Endodermal cell (in vitro differentiated cells): ENCODE measurements around the gene INTS11. TPM values are rescaled to one million over a fixed set of nuclear protein-coding genes. Genes with fewer than 3 reads are reported as not detected.

Experiments used
- DNase-seq: peaks from one replicate; pipeline ENCODE4 v3.0.0-alpha.2; 2017
- H3K27ac ChIP-seq: 2 replicates; pipeline ENCODE4 v1.5.1; 2013; ENCODE audit warnings: mild to moderate bottlenecking, low read depth, low read length, moderate library complexity
- H3K27me3 ChIP-seq: 2 replicates; pipeline ENCODE4 v1.6.1; 2013; ENCODE audit warnings: mild to moderate bottlenecking, low read length, moderate library complexity; ENCODE audit not compliant: insufficient read depth, control insufficient read depth, poor library complexity, severe bottlenecking
- H3K36me3 ChIP-seq: 2 replicates; pipeline ENCODE4 v1.7.0; 2013; ENCODE audit warnings: mild to moderate bottlenecking, low read length, moderate library complexity; ENCODE audit not compliant: control insufficient read depth, insufficient read depth
- H3K4me1 ChIP-seq: one replicate; pipeline ENCODE4 v1.7.0; 2013; ENCODE audit warnings: low read length; ENCODE audit not compliant: control insufficient read depth, insufficient read depth
- H3K4me3 ChIP-seq: 2 replicates; pipeline ENCODE4 v1.5.1; 2013; ENCODE audit warnings: mild to moderate bottlenecking, low read length, moderate library complexity
- H3K9ac ChIP-seq: 2 replicates; pipeline ENCODE4 v1.6.1; 2013; ENCODE audit warnings: mild to moderate bottlenecking, low read length, moderate library complexity; ENCODE audit not compliant: poor library complexity, severe bottlenecking; ENCODE audit errors: extremely low read depth
- H3K9me3 ChIP-seq: 2 replicates; pipeline ENCODE4 v1.6.1; 2013; ENCODE audit warnings: mild to moderate bottlenecking, low read length, moderate library complexity; ENCODE audit not compliant: control insufficient read depth
- H3K27ac Mint-ChIP-seq: 2 replicates; pipeline ENCODE4 v1.8.0; 2020; ENCODE audit warnings: mixed read lengths
- H3K27me3 Mint-ChIP-seq: 2 replicates; pipeline ENCODE4 v1.8.0; 2021; ENCODE audit warnings: mild to moderate bottlenecking, mixed read lengths; ENCODE audit not compliant: insufficient read depth
- H3K36me3 Mint-ChIP-seq: 2 replicates; pipeline ENCODE4 v1.8.0; 2020; ENCODE audit warnings: low read depth, mixed read lengths
- H3K4me1 Mint-ChIP-seq: 2 replicates; pipeline ENCODE4 v1.8.0; 2020; ENCODE audit warnings: mixed read lengths
- H3K4me3 Mint-ChIP-seq: 2 replicates; pipeline ENCODE4 v1.8.0; 2020; ENCODE audit warnings: mild to moderate bottlenecking, moderate library complexity, mixed read lengths
- H3K9me3 Mint-ChIP-seq: 2 replicates; pipeline ENCODE4 v1.8.0; 2020; ENCODE audit warnings: mild to moderate bottlenecking, mixed read lengths
- CTCF ChIP-seq: fragments of 200-600 bp; sonication (generic); conservative IDR thresholded peaks from 2 replicates; pipeline ENCODE4 v1.5.0; 2021; ENCODE audit warnings: antibody characterized with exemption, mild to moderate bottlenecking
- WGBS, 2 experiments: methylation state at CpG; one replicate each; pipeline versions ENCODE4 v1.1.5 to v1.1.7; 2013; ENCODE audit warnings: missing lambda C conversion rate in 2 of 2, mixed read lengths in 1 of 2; ENCODE audit not compliant: insufficient coverage in 1 of 2, insufficient read length in 1 of 2; 5-methylcytosine and 5-hydroxymethylcytosine counted together
- total RNA-seq, 2 donors: library from RNA; stranded (reverse); fragmentation: NEBNext Ultra II Directional in 1 of 2; extraction: Animal tissue kit (Norgen Biotek cat#: 25700) in 1 of 2; gene quantifications; 2 replicates in 1 of 2; 3 replicates in 1 of 2; pipeline ENCODE4 v1.2.1, GENCODE V29; 2021

Gene INTS11
- total RNA-seq, 2 donors from 2014 or later: 146 to 153 TPM

DNA sequence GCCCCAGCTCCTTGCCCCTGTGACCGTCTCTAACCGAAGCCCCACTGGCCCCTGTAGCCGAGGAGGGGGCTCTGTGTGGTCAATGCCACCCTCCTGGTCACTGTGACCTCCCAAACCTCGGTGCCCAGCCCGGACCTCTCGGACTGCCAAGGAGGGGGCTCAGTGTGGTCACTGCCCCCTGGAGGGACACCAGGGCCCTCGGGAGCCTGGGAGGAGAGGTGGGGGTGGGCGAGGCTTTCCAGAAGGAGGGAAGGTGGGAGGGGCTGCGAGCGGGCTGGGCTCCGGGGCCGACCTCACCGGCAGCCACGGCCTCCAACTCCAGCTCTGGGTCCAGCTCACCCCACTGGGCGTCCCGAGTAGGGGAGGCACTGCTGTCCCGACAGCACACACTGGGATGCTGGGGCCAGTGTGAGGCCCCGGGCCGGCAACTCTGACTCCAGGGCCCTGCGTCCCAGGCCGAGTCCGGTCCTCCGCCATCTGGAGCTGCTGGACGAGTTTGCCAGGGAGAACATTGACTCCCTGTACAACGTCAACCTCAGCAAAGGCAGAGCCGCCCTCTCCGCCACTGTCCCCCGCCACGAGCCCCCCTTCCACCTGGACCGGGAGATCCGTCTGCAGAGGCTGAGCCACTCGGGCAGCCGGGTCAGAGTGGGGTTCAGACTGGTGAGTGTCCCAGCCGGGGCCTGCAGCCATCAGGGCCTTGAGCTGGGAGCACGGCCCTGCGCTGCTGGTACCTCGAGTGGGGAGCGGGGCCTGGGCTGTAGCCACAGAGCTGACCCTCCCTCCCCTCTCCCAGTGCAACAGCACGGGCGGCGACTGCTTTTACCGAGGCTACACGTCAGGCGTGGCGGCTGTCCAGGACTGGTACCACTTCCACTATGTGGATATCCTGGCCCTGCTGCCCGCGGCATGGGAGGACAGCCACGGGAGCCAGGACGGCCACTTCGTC is 37.9 kb downstream of the INTS11 start:
- Histone ChIP-seq H3K36me3 (no peaks in the 10 kb centered on the region), H3K4me1 (no peaks in the 10 kb centered on the region), H3K27me3 (no peaks in the 10 kb centered on the region), H3K4me3 (no peak overlapping the region), H3K9me3 (no peaks in the 10 kb centered on the region), H3K9ac (no peak overlapping the region), H3K27ac (no peak overlapping the region)
- no peaks in the 10 kb centered on the region for H3K27me3 Mint-ChIP-seq
- H3K36me3 Mint-ChIP-seq: no peaks in the 10 kb centered on the region
- peaks cover 2% of the 10 kb centered on the region for H3K9me3 Mint-ChIP-seq
- DNase-seq: peak; percentile 50
- no peaks in the 10 kb centered on the region for H3K4me1 Mint-ChIP-seq
- no peak overlapping the region for H3K4me3 Mint-ChIP-seq
- H3K27ac Mint-ChIP-seq: no peak overlapping the region
- WGBS, 2 experiments: 90 to 93% methylated on average over 32 to 50 of the region's 50 CpGs
- no peak for TF ChIP-seq CTCF

- no peak for TF ChIP-seq CTCF
- WGBS, 2 experiments: 91% methylated on average over 28 to 37 of the region's 37 CpGs
- DNase-seq: peak; percentile 53
- no peak overlapping the region for H3K9ac ChIP-seq
- no peaks in the 10 kb centered on the region for H3K27me3 Mint-ChIP-seq
- H3K27me3 ChIP-seq: no peaks in the 10 kb centered on the region
- no peak overlapping the region for H3K27ac Mint-ChIP-seq
- H3K27ac ChIP-seq: no peak overlapping the region
- no peaks in the 10 kb centered on the region for H3K4me1 Mint-ChIP-seq
- no peaks in the 10 kb centered on the region for H3K4me1 ChIP-seq
- no peak overlapping the region for H3K4me3 Mint-ChIP-seq
- H3K36me3 Mint-ChIP-seq: no peaks in the 10 kb centered on the region
- no peak overlapping the region for H3K4me3 ChIP-seq
- H3K9me3 Mint-ChIP-seq: peaks cover 2% of the 10 kb centered on the region
- no peaks in the 10 kb centered on the region for H3K36me3 ChIP-seq
- no peaks in the 10 kb centered on the region for H3K9me3 ChIP-seq
Observed at GRCh38 chr1:1285611-1286311, 38.7 kb downstream of the INTS11 start.

DNA sequence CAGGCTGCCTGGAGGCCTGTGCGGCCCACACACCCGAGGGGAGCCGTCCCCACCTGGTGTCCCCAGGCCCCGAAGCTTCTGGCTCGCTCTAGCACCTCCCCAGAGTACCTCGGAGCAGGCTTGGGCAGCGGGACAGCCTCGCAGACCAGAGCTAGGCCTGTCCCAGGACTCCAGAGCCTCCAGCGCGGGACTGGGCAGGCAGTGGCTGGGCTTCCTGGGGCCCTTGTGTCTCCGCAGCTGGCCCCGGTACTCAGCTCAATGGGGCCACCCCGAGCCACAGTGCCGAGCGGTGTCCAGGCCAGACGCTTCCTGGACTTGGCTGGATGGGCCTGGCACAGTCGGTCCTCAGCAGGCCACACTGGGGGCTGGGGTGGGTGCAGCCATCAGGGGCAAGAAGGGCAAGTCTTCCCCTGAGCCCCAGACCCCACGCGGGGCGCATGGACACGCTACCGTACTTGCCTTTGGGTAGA is 39.3 kb downstream of the INTS11 start:
- no peak overlapping the region for H3K27ac ChIP-seq
- H3K36me3 Mint-ChIP-seq: no peaks in the 10 kb centered on the region
- H3K4me1 Mint-ChIP-seq: no peaks in the 10 kb centered on the region
- no peaks in the 10 kb centered on the region for H3K4me1 ChIP-seq
- no peak overlapping the region for H3K4me3 ChIP-seq
- WGBS, 2 experiments: 93 to 100% methylated on average over 9 to 22 of the region's 22 CpGs
- no peak overlapping the region for H3K9ac ChIP-seq
- no peaks in the 10 kb centered on the region for H3K36me3 ChIP-seq
- DNase-seq: peak; percentile 66
- no peaks in the 10 kb centered on the region for H3K27me3 Mint-ChIP-seq
- peaks cover 2% of the 10 kb centered on the region for H3K9me3 Mint-ChIP-seq
- no peak overlapping the region for H3K27ac Mint-ChIP-seq
- TF ChIP-seq CTCF: no peak
- no peaks in the 10 kb centered on the region for H3K9me3 ChIP-seq
- no peak overlapping the region for H3K4me3 Mint-ChIP-seq
- H3K27me3 ChIP-seq: no peaks in the 10 kb centered on the region
